SK-N-SH (cell line): ENCODE measurements around the gene COL8A1. TPM values are rescaled to one million over a fixed set of nuclear protein-coding genes. Genes with fewer than 3 reads are reported as not detected.
A peak's percentile ranks its signal among the peaks of the same experiment; 100 is the strongest.

Experiments
- CTCF ChIA-PET: fragments of 300-600, 350-600 bp; formaldehyde crosslinking; extraction: SDS; loops from one replicate; lab custom pipeline; 2021; lab: Yijun Ruan, JAX
- POLR2A ChIA-PET: fragments of 350-600 bp; sonication (Branson Sonifier 250); formaldehyde crosslinking; extraction: SDS; loops from one replicate; lab custom pipeline; 2020; ENCODE audit warnings: antibody characterized with exemption, inconsistent platforms; lab: Yijun Ruan, JAX
- DNase-seq: peaks from one replicate; pipeline ENCODE4 v3.0.0; 2012
- H2AFZ ChIP-seq: fragments of 200-600 bp; sonication (generic); 2 replicates; pipeline ENCODE4 v1.8.1; 2016; ENCODE audit warnings: antibody characterized with exemption, mild to moderate bottlenecking, low read depth
- H3F3A ChIP-seq: fragments of 200-600 bp; sonication (generic); replicated peaks from 2 replicates; pipeline ENCODE3; 2016; ENCODE audit warnings: antibody characterized with exemption, mild to moderate bottlenecking; ENCODE audit not compliant: insufficient read depth
- H3K27ac ChIP-seq, 2 experiments: fragments of 200-500 bp in 1 of 2; fragments of 200-600 bp in 1 of 2; sonication (Bioruptor generic) in 1 of 2; sonication (generic), shearing (Covaris generic) in 1 of 2; 2 replicates each; pipeline versions ENCODE4 v1.5.1 to v1.6.1; 2014 to 2016; ENCODE audit warnings: low read depth in 2 of 2, inconsistent platforms in 1 of 2, low read length in 1 of 2, mild to moderate bottlenecking in 1 of 2, mixed read lengths in 1 of 2
- H3K27me3 ChIP-seq: fragments of 200-600 bp; sonication (generic), shearing (Covaris generic); 2 replicates; pipeline ENCODE4 v1.6.1; 2016; ENCODE audit warnings: mixed run types; ENCODE audit not compliant: insufficient read depth
- H3K36me3 ChIP-seq, 2 experiments: fragments of 200-500 bp in 1 of 2; fragments of 200-600 bp in 1 of 2; sonication (Bioruptor generic) in 1 of 2; sonication (generic) in 1 of 2; replicated peaks in 1 of 2; 2 replicates each; pipeline versions ENCODE3 to v1.5.1; 2014 to 2016; ENCODE audit warnings: low read length in 1 of 2, mild to moderate bottlenecking in 1 of 2; ENCODE audit not compliant: insufficient read depth in 2 of 2, control insufficient read depth in 1 of 2
- H3K4me1 ChIP-seq, 2 experiments: fragments of 200-500 bp in 1 of 2; fragments of 200-600 bp in 1 of 2; sonication (Bioruptor generic) in 1 of 2; sonication (generic), shearing (Covaris generic) in 1 of 2; 2 replicates each; pipeline versions ENCODE4 v1.5.1 to v1.6.1; 2014 to 2016; ENCODE audit warnings: low read depth in 1 of 2, low read length in 1 of 2, mixed run types in 1 of 2; ENCODE audit not compliant: insufficient read depth in 2 of 2, control insufficient read depth in 1 of 2
- H3K4me2 ChIP-seq: fragments of 200-600 bp; sonication (generic), shearing (Covaris generic); 2 replicates; pipeline ENCODE4 v1.6.1; 2017; ENCODE audit warnings: mixed run types
- H3K4me3 ChIP-seq, 2 experiments: fragments of 200-500 bp in 1 of 2; fragments of 200-600 bp in 1 of 2; sonication (Bioruptor generic) in 1 of 2; sonication (generic), shearing (Covaris generic) in 1 of 2; 2 replicates each; pipeline versions ENCODE4 v1.5.1 to v1.8.1; 2014 to 2016; ENCODE audit warnings: low read depth in 2 of 2, inconsistent platforms in 1 of 2, low read length in 1 of 2, mild to moderate bottlenecking in 1 of 2, mixed read lengths in 1 of 2, moderate library complexity in 1 of 2
- H3K79me2 ChIP-seq: fragments of 200-600 bp; sonication (generic); 2 replicates; pipeline ENCODE4 v1.8.1; 2017; ENCODE audit warnings: mild to moderate bottlenecking; ENCODE audit not compliant: insufficient read depth
- H3K9ac ChIP-seq: fragments of 200-600 bp; sonication (generic); 2 replicates; pipeline ENCODE4 v1.6.1; 2017; ENCODE audit warnings: mixed run types
- H3K9me2 ChIP-seq: fragments of 200-600 bp; sonication (generic); 2 replicates; pipeline ENCODE4 v1.6.1; 2017; ENCODE audit warnings: mixed run types
- H3K9me3 ChIP-seq: fragments of 200-600 bp; sonication (generic); 2 replicates; pipeline ENCODE4 v1.6.1; 2017; ENCODE audit warnings: mixed run types, mild to moderate bottlenecking, moderate library complexity
- H4K20me1 ChIP-seq: fragments of 200-600 bp; sonication (generic); 2 replicates; pipeline ENCODE4 v1.6.1; 2017; ENCODE audit warnings: mild to moderate bottlenecking, mixed run types; ENCODE audit not compliant: insufficient read depth
- ELF1 ChIP-seq: IDR thresholded peaks from 2 replicates; pipeline ENCODE4 v1.4.0; 2012
- EP300 ChIP-seq, 2 experiments: IDR thresholded peaks; 2 replicates each; pipeline versions ENCODE4 v1.4.0 to v1.6.1; 2012; ENCODE audit warnings: borderline replicate concordance in 1 of 2, low read depth in 1 of 2, low read length in 1 of 2
- GABPA ChIP-seq: IDR thresholded peaks from 2 replicates; pipeline ENCODE4 v1.4.0; 2012; ENCODE audit warnings: low read depth, mild to moderate bottlenecking
- JUND ChIP-seq: IDR thresholded peaks from 2 replicates; pipeline ENCODE4 v1.4.0; 2012
- MXI1 ChIP-seq: IDR thresholded peaks from 2 replicates; pipeline ENCODE4 v1.6.1; 2012; ENCODE audit warnings: mild to moderate bottlenecking, low read depth, low read length, improper control_type of control experiment
- NFIC ChIP-seq: IDR thresholded peaks from 2 replicates; pipeline ENCODE4 v1.4.0; 2012; ENCODE audit warnings: borderline replicate concordance
- POLR2AphosphoS5 ChIP-seq: IDR thresholded peaks from 2 replicates; pipeline ENCODE4 v1.6.1; 2012; ENCODE audit warnings: low read depth, low read length
- SIN3A ChIP-seq: IDR thresholded peaks from 2 replicates; pipeline ENCODE4 v1.6.1; 2012; ENCODE audit warnings: low read depth, mild to moderate bottlenecking, low read length, moderate library complexity, borderline replicate concordance
- WGBS: methylation state at CpG from one replicate; pipeline ENCODE4 v1.1.6; 2017; ENCODE audit warnings: low lambda C conversion rate; 5-methylcytosine and 5-hydroxymethylcytosine counted together
- polyA plus RNA-seq, 3 experiments: library from polyadenylated mRNA; depleted of rRNA; stranded (reverse); fragments of >200 nt; gene quantifications; 2 replicates each; pipeline ENCODE4 v1.2.3, GENCODE V29; 2012
- TF ChIP-seq, protein P1 (sequence below): IDR thresholded peaks from 2 replicates; pipeline ENCODE4 v1.6.1; 2012; ENCODE audit warnings: mild to moderate bottlenecking, low read depth, low read length, moderate library complexity
- TF ChIP-seq, protein P2 (sequence below): fragments of 150-350 bp; IDR thresholded peaks from 2 replicates; pipeline ENCODE4 v1.6.1; 2017; ENCODE audit warnings: antibody characterized with exemption, low read length, low read depth, borderline replicate concordance
- TF ChIP-seq, protein P3 (sequence below): IDR thresholded peaks from 2 replicates; pipeline ENCODE4; 2012

The COL8A1 gene
- polyA plus RNA-seq, 1 of the 3 experiments (the other 2 are of a cell fraction), result 4.0 TPM

DNA sequence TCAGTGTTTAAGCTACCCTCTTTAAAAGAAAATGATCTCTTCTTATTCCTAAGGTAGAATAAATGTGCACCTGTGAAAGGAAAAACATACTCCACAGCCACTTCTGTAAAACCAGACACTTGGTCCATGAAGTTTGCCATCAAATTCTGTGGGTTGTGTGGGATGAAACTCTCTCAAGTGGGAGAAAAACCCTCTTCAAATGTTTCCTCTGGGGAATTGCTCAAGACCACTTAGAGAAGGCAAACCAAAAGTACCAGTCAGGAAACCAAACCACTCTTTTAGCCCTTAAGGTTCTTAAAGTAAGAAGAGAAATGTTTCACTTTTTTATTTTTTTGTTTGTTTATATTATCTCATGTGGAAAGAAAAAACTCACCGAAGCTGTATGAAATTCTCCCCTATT is 1.2 kb downstream of the COL8A1 start:
- no peak for TF ChIP-seq GABPA
- no peak for TF ChIP-seq POLR2AphosphoS5
- TF ChIP-seq EP300 (IDR thresholded peaks at IDR 0.05; ENCODE audit: borderline replicate concordance in 1 of 2, low read depth in 1 of 2, low read length in 1 of 2), result no peak
- no peak for TF ChIP-seq SIN3A
- TF ChIP-seq, protein P1, sequence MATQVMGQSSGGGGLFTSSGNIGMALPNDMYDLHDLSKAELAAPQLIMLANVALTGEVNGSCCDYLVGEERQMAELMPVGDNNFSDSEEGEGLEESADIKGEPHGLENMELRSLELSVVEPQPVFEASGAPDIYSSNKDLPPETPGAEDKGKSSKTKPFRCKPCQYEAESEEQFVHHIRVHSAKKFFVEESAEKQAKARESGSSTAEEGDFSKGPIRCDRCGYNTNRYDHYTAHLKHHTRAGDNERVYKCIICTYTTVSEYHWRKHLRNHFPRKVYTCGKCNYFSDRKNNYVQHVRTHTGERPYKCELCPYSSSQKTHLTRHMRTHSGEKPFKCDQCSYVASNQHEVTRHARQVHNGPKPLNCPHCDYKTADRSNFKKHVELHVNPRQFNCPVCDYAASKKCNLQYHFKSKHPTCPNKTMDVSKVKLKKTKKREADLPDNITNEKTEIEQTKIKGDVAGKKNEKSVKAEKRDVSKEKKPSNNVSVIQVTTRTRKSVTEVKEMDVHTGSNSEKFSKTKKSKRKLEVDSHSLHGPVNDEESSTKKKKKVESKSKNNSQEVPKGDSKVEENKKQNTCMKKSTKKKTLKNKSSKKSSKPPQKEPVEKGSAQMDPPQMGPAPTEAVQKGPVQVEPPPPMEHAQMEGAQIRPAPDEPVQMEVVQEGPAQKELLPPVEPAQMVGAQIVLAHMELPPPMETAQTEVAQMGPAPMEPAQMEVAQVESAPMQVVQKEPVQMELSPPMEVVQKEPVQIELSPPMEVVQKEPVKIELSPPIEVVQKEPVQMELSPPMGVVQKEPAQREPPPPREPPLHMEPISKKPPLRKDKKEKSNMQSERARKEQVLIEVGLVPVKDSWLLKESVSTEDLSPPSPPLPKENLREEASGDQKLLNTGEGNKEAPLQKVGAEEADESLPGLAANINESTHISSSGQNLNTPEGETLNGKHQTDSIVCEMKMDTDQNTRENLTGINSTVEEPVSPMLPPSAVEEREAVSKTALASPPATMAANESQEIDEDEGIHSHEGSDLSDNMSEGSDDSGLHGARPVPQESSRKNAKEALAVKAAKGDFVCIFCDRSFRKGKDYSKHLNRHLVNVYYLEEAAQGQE, result no peak
- TF ChIP-seq MXI1, result no peak
- TF ChIP-seq, protein P2, sequence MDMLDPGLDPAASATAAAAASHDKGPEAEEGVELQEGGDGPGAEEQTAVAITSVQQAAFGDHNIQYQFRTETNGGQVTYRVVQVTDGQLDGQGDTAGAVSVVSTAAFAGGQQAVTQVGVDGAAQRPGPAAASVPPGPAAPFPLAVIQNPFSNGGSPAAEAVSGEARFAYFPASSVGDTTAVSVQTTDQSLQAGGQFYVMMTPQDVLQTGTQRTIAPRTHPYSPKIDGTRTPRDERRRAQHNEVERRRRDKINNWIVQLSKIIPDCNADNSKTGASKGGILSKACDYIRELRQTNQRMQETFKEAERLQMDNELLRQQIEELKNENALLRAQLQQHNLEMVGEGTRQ, result no peak
- TF ChIP-seq NFIC, result no peak
- TF ChIP-seq ELF1, result no peak
- TF ChIP-seq, protein P3, sequence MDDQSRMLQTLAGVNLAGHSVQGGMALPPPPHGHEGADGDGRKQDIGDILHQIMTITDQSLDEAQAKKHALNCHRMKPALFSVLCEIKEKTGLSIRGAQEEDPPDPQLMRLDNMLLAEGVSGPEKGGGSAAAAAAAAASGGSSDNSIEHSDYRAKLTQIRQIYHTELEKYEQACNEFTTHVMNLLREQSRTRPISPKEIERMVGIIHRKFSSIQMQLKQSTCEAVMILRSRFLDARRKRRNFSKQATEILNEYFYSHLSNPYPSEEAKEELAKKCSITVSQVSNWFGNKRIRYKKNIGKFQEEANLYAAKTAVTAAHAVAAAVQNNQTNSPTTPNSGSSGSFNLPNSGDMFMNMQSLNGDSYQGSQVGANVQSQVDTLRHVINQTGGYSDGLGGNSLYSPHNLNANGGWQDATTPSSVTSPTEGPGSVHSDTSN, result no peak
- no peak for TF ChIP-seq JUND
- H3F3A ChIP-seq, result peaks cover 22% of the 10 kb centered on the region
- H3K4me2 ChIP-seq, result no peak overlapping the region; the same call in 1 of the 2 replicates
- no peaks in the 10 kb centered on the region for H3K9me2 ChIP-seq
- peaks cover 37% of the 10 kb centered on the region; the same call in 1 of the 2 replicates for H3K27me3 ChIP-seq
- H3K79me2 ChIP-seq, result no peaks in the 10 kb centered on the region
- ChIA-PET CTCF (interaction anchor here (1.5 kb wide), 1 partner anchor 150 kb away, joined by 3 read pairs; no protein-coding TSS in a partner anchor), POLR2A (no interaction called here)
- peak overlapping the region in 1 of 2 experiments; percentile 34; a peak in 1 of 4 replicates for H3K27ac ChIP-seq
- peak overlapping the region in 1 of 2 experiments; percentile 43; a peak in 1 of 4 replicates for H3K4me3 ChIP-seq
- DNase-seq, result no peak
- H3K9me3 ChIP-seq, result no peaks in the 10 kb centered on the region
- H3K9ac ChIP-seq, result no peak overlapping the region
- no peaks in the 10 kb centered on the region for H4K20me1 ChIP-seq
- H3K4me1 ChIP-seq, result no peaks in the 10 kb centered on the region; a peak in 2 of 4 replicates
- no peak overlapping the region for H2AFZ ChIP-seq
- H3K36me3 ChIP-seq, result no peaks in the 10 kb centered on the region
- 15% methylated on average over 1 of the region's 1 CpG for WGBS
